Measurements from ENCODE around the gene MTA3.

The MTA3 gene

GRCh38 chr2:42693688-42694479 lies 125.5 kb downstream of the MTA3 start:
- POLR2A ChIA-PET = interaction anchor here (0.6 kb wide), 1 partner anchor 19 kb away, joined by 3 read pairs; no protein-coding TSS in a partner anchor
- no peak for DNase-seq (ENCODE audit: extremely low spot score)
- no peak for TF ChIP-seq CTCF (IDR thresholded peaks at IDR 0.05; ENCODE audit: control extremely low read depth, extremely low read depth, low read depth, missing control alignments)
- CTCF ChIA-PET = interaction anchor here (1.0 to 1.7 kb wide), 2 partner anchors 14 to 77 kb away, joined by 3 to 4 read pairs; no protein-coding TSS in a partner anchor

- TF ChIP-seq CTCF (IDR thresholded peaks at IDR 0.05; ENCODE audit: control extremely low read depth, extremely low read depth, low read depth, missing control alignments) = no peak
- ChIA-PET POLR2A (no interaction called here), CTCF (no interaction called here)
- DNase-seq (ENCODE audit: extremely low spot score) = no peak
These were observed 128.6 kb downstream of the MTA3 start for GRCh38 chr2:42696987-42697386.

GRCh38 chr2:42698940-42699339 lies 130.5 kb downstream of the MTA3 start:
- DNase-seq (ENCODE audit: extremely low spot score) = no peak
- POLR2A ChIA-PET = no interaction called here
- CTCF ChIA-PET = interaction anchor here (1.0 to 1.5 kb wide), 3 partner anchors 35 to 48 kb away, joined by 3 to 5 read pairs (median 3); no protein-coding TSS in a partner anchor
- no peak for TF ChIP-seq CTCF (IDR thresholded peaks at IDR 0.05; ENCODE audit: control extremely low read depth, extremely low read depth, low read depth, missing control alignments)

GRCh38 chr2:42706836-42707235 lies 138.4 kb downstream of the MTA3 start:
- DNase-seq (ENCODE audit: extremely low spot score) = no peak
- ChIA-PET CTCF (no interaction called here), POLR2A (no interaction called here)
- TF ChIP-seq CTCF (IDR thresholded peaks at IDR 0.05; ENCODE audit: control extremely low read depth, extremely low read depth, low read depth, missing control alignments) = no peak

GRCh38 chr2:42708179-42708578 lies 139.7 kb downstream of the MTA3 start:
- no peak for TF ChIP-seq CTCF (IDR thresholded peaks at IDR 0.05; ENCODE audit: control extremely low read depth, extremely low read depth, low read depth, missing control alignments)
- no peak for DNase-seq (ENCODE audit: extremely low spot score)
- POLR2A ChIA-PET = no interaction called here
- CTCF ChIA-PET = interaction anchor here (0.7 to 1.1 kb wide), 3 partner anchors 9 to 25 kb away, joined by 3 to 4 read pairs (median 3); no protein-coding TSS in a partner anchor

- TF ChIP-seq CTCF (IDR thresholded peaks at IDR 0.05; ENCODE audit: control extremely low read depth, extremely low read depth, low read depth, missing control alignments) = no peak
- ChIA-PET POLR2A (no interaction called here), CTCF (no interaction called here)
- DNase-seq (ENCODE audit: extremely low spot score) = no peak
These were observed 143.5 kb downstream of the MTA3 start for GRCh38 chr2:42711896-42712295.

Measured in GM10248 (cell line).